GM10248 (cell line): ENCODE results near the gene DENND6A.

Source experiments
- CTCF ChIA-PET: fragments of 300-600 bp; sonication (Branson Sonifier 250); formaldehyde crosslinking; extraction: SDS; loops from one replicate; lab custom pipeline; 2021; ENCODE audit warnings: antibody characterized with exemption; lab: Yijun Ruan, JAX
- POLR2A ChIA-PET: fragments of 350-650 bp; sonication (Branson Sonifier 250); formaldehyde crosslinking; extraction: SDS; loops from one replicate; lab custom pipeline; 2020; ENCODE audit warnings: antibody characterized with exemption; lab: Yijun Ruan, JAX
- DNase-seq: peaks from one replicate; pipeline ENCODE4 v3.0.0; 2012; ENCODE audit errors: extremely low spot score
- TF ChIP-seq, protein P1 (sequence below): IDR thresholded peaks from 2 replicates; pipeline ENCODE4 v1.5.1; 2012; ENCODE audit warnings: mild to moderate bottlenecking, low read depth; ENCODE audit errors: extremely low read depth, missing control alignments, control extremely low read depth

The DENND6A gene

DNA sequence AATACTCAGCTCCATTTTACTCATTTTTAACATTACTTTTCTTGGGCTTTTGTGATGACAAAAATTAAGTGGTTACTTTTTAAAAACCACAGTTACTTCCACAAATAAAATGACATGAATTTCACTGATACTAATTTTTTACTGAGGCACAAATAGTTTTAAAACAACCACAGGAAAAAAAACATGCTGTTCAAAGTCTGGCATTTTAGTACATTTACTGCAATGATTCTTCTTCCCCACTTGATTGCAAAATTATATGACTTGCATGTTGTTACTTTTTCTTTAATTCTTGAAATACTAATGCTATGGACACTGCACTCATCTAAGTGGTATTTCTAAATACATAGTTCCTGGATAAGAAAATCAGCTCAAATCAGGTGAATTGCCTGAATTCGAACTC, 38.4 kb upstream of the DENND6A start:
- POLR2A ChIA-PET: no interaction called here
- DNase-seq: no peak
- TF ChIP-seq, protein P1, sequence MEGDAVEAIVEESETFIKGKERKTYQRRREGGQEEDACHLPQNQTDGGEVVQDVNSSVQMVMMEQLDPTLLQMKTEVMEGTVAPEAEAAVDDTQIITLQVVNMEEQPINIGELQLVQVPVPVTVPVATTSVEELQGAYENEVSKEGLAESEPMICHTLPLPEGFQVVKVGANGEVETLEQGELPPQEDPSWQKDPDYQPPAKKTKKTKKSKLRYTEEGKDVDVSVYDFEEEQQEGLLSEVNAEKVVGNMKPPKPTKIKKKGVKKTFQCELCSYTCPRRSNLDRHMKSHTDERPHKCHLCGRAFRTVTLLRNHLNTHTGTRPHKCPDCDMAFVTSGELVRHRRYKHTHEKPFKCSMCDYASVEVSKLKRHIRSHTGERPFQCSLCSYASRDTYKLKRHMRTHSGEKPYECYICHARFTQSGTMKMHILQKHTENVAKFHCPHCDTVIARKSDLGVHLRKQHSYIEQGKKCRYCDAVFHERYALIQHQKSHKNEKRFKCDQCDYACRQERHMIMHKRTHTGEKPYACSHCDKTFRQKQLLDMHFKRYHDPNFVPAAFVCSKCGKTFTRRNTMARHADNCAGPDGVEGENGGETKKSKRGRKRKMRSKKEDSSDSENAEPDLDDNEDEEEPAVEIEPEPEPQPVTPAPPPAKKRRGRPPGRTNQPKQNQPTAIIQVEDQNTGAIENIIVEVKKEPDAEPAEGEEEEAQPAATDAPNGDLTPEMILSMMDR: no peak
- CTCF ChIA-PET: no interaction called here

DNA sequence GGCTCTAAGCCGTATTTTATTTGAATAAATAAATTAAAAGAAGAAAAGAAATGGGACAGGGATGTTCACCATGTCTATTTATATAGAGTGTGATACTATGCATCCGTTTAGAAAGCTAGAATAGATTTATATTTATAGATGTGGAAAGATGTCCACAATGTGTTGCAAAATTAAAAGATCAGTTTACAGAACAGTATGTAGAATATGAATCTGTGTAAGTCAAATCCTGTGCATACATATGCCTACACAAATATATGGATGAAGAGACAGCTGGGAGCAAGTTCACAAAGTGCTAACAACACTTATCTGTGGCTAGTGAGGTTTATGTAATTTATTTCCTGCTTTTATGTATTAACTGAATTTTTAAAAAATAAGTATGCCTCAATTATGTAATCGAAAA, 37.8 kb upstream of the DENND6A start:
- no peak for DNase-seq
- ChIA-PET POLR2A (no interaction called here), CTCF (no interaction called here)
- TF ChIP-seq, protein P1: no peak

- POLR2A ChIA-PET: no interaction called here
- TF ChIP-seq, protein P1: no peak
- CTCF ChIA-PET: interaction anchor here (0.9 to 1.6 kb wide), 2 partner anchors 16 to 30 kb away, joined by 3 read pairs; no protein-coding TSS in a partner anchor
- DNase-seq: no peak
These were observed 36.6 kb upstream of the DENND6A start for GRCh38 chr3:57729334-57730045.

- TF ChIP-seq, protein P1: no peak
- no peak for DNase-seq
- CTCF ChIA-PET: interaction anchor here (1.0 to 1.2 kb wide), 2 partner anchors 11 to 12 kb away, joined by 3 read pairs; no protein-coding TSS in a partner anchor
- POLR2A ChIA-PET: no interaction called here
These were observed 34.2 kb upstream of the DENND6A start for GRCh38 chr3:57727106-57727505.

GRCh38 chr3:57726397-57726796, 33.5 kb upstream of the DENND6A start:
- TF ChIP-seq, protein P1: no peak
- DNase-seq: no peak
- CTCF ChIA-PET: interaction anchor here (1.0 to 1.1 kb wide), 2 partner anchors 11 to 12 kb away, joined by 3 read pairs; no protein-coding TSS in a partner anchor
- POLR2A ChIA-PET: no interaction called here

GRCh38 chr3:57718118-57718517, 25.2 kb upstream of the DENND6A start:
- CTCF ChIA-PET: no interaction called here
- no peak for DNase-seq
- TF ChIP-seq, protein P1: no peak
- POLR2A ChIA-PET: no interaction called here
